ENCODE data around the gene TMBIM4. TPM values are rescaled to one million over a fixed set of nuclear protein-coding genes. Genes with fewer than 3 reads are reported as not detected.

Gene TMBIM4
- total and polyA plus RNA-seq, 2 of the 4 experiments (the other 2 are of a cell fraction), result 38.7 to 59.3 TPM

GRCh38 chr12:66159123-66159522 is 10.7 kb downstream of the TMBIM4 start:
- no peak overlapping the region for H3K14ac ChIP-seq (replicated peaks; ENCODE audit: low read depth, low read length)
- H2BK20ac ChIP-seq (ENCODE audit: low read depth, low read length), result no peak overlapping the region
- H3K23ac ChIP-seq (ENCODE audit: low read depth, low read length), result no peak overlapping the region
- CTCF ChIA-PET, result no interaction called here
- no peak overlapping the region for H4K91ac ChIP-seq (ENCODE audit: insufficient read depth, low read depth, low read length)
- TF ChIP-seq NFE2L2 (IDR thresholded peaks at IDR 0.05; ENCODE audit: low read depth, low read length) (no peak), CTCF (conservative IDR thresholded peaks at IDR 0.05; ENCODE audit: low read depth, low read length) (no peak), USF2 (IDR thresholded peaks at IDR 0.05; ENCODE audit: low read depth, low read length) (no peak), CEBPB (IDR thresholded peaks at IDR 0.05; ENCODE audit: low read depth, low read length) (no peak)
- POLR2A ChIA-PET (ENCODE audit: unreplicated experiment), result no interaction called here
- no peak overlapping the region for H3K27ac ChIP-seq (ENCODE audit: insufficient read depth, low read length)
- H3K9me3 ChIP-seq (ENCODE audit: control insufficient read depth, insufficient read depth, low read length), result no peaks in the 10 kb centered on the region; the same call in 1 of the 2 replicates
- H3K4ac ChIP-seq (ENCODE audit: low read depth, low read length), result no peak overlapping the region
- intact Hi-C loops (cut with micrococcal nuclease) (loop anchor here (10.0 kb wide), 1 partner anchor 1934 kb away; the partner anchor contains the start of gene KICS2), dilution Hi-C loops (cut with HindIII; ENCODE audit: low sequenced_read_pairs, unreplicated experiment) (no loop called here), in situ Hi-C loops (cut with MboI; ENCODE audit: low sequenced_read_pairs) (loop anchor here (25.0 kb wide), 1 partner anchor 253 kb away; no protein-coding TSS in a partner anchor)
- H4K5ac ChIP-seq (ENCODE audit: low read depth, low read length), result no peak overlapping the region
- H3K9ac ChIP-seq (ENCODE audit: low read depth, low read length), result no peak overlapping the region
- H2AFZ ChIP-seq (replicated peaks; ENCODE audit: low read length, poor library complexity), result no peak overlapping the region
- no peak overlapping the region for H2AK5ac ChIP-seq (ENCODE audit: low read depth, low read length)
- DNase-seq (no peak), ATAC-seq (ENCODE audit: low read depth) (no peak)
- H2BK15ac ChIP-seq (ENCODE audit: low read depth, low read length), result no peak overlapping the region
- no peak overlapping the region for H3K4me3 ChIP-seq (ENCODE audit: insufficient read depth, low read depth, low read length)
- H3K9me1 ChIP-seq (ENCODE audit: insufficient read depth, low read length), result 0 out of 2 replicates have a peak, but pooled peaks cover 3% of the 10 kb centered on the region
- no peaks in the 10 kb centered on the region; the same call in 1 of the 2 replicates for H3K4me1 ChIP-seq (ENCODE audit: control insufficient read depth, insufficient read depth, low read length)
- no peak overlapping the region for H3K18ac ChIP-seq (ENCODE audit: low read depth, low read length)
- no peak overlapping the region for H2BK5ac ChIP-seq (ENCODE audit: low read depth, low read length, poor library complexity, severe bottlenecking)
- H2AK9ac ChIP-seq (replicated peaks; ENCODE audit: low read depth, low read length, poor library complexity), result no peak overlapping the region
- H4K20me1 ChIP-seq (ENCODE audit: insufficient read depth, low read length), result peaks cover 3% of the 10 kb centered on the region; the same call in 1 of the 2 replicates
- no peak overlapping the region for H3K4me2 ChIP-seq (ENCODE audit: low read depth, low read length)
- no peak overlapping the region for H2BK120ac ChIP-seq (ENCODE audit: low read depth, low read length)
- H3K79me1 ChIP-seq (ENCODE audit: low read depth in 1 of 2, low read length in 2 of 2), result peaks cover 42 to 61% of the 10 kb centered on the region in 2 experiments
- no peak overlapping the region for H3K56ac ChIP-seq (ENCODE audit: extremely low read depth, insufficient read depth, low read length)
- H3K36me3 ChIP-seq (ENCODE audit: control insufficient read depth, insufficient read depth, low read length), result peaks cover 3% of the 10 kb centered on the region
- BruUV-seq (replicated peaks), result no TSS peak
- no peaks in the 10 kb centered on the region for H3K27me3 ChIP-seq (ENCODE audit: control insufficient read depth, insufficient read depth, low read length)
- H4K8ac ChIP-seq (ENCODE audit: low read depth in 2 of 2, low read length in 2 of 2), result no peak overlapping the region

All from IMR-90 (cell line).